ENCODE data around the gene CNN1. TPM values are rescaled to one million over a fixed set of nuclear protein-coding genes. Genes with fewer than 3 reads are reported as not detected.

Gene CNN1
- total RNA-seq, 4 donors from 2014 or later, result 2,283 to 3,774 (median 3,072) TPM

DNA sequence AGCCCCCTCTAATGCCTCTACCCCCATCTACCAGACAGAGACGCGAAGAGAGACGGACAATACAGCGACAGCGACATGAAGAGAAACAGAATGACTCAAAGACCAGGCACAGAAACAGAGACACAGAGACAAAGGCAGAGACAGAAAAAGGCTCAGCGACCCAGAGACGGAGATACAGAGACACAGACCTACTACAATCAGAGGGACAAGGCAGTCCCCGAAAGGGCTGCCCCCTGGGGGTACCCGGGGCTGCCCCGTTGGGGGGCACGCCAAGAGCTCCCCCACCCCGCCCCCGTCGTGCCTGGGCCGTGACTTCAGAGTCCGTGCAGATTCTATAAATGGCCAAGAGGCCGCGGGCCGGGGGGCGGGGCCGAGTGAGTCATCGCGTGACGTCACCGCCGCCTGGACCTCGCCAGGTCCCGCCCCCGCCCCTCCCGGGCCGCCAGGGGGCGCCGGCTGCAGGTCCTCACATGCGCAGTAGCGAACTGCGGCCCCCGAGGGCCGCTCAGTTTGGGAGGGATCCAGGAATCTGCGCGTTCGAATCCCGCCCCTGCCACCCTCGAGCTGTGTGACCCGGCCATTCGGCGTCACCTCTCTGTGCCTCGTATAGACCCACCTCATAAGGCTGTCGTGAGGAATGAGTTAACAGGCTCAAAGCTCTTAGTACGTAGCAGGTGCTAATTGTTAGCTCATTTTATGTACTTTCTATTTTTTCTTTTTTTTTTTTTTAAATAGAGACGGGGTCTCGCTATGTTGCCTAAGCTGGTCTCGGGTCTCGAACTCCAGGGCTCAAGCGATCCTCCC lies 2.7 kb upstream of the CNN1 start:
- peak overlapping the region; percentile 95 to 98 (median 98) for H3K27ac ChIP-seq
- H3K4me1 ChIP-seq, result peaks cover 0 to 56% (median 3%) of the 10 kb centered on the region in 3 donors
- TF ChIP-seq, protein P1, sequence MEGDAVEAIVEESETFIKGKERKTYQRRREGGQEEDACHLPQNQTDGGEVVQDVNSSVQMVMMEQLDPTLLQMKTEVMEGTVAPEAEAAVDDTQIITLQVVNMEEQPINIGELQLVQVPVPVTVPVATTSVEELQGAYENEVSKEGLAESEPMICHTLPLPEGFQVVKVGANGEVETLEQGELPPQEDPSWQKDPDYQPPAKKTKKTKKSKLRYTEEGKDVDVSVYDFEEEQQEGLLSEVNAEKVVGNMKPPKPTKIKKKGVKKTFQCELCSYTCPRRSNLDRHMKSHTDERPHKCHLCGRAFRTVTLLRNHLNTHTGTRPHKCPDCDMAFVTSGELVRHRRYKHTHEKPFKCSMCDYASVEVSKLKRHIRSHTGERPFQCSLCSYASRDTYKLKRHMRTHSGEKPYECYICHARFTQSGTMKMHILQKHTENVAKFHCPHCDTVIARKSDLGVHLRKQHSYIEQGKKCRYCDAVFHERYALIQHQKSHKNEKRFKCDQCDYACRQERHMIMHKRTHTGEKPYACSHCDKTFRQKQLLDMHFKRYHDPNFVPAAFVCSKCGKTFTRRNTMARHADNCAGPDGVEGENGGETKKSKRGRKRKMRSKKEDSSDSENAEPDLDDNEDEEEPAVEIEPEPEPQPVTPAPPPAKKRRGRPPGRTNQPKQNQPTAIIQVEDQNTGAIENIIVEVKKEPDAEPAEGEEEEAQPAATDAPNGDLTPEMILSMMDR (IDR thresholded peaks at IDR 0.05), result peak in 3 of 4 experiments; percentile 92 to 95 (median 94)
- TF ChIP-seq EP300 (IDR thresholded peaks at IDR 0.05) (no peak), POLR2AphosphoS5 (IDR thresholded peaks at IDR 0.05) (peak; percentile 84), POLR2A (IDR thresholded peaks at IDR 0.05) (peak; percentile 58 to 72)
- ATAC-seq, result peak; percentile 79
- peaks cover 0 to under 1% of the 10 kb centered on the region in 2 donors for H3K36me3 ChIP-seq
- 18 to 33% methylated on average over 12 to 16 of the region's 54 CpGs for WGBS, 2 donors (ENCODE audit: low coverage in 1 of 2)
- peaks cover 8% of the 10 kb centered on the region for H3K27me3 ChIP-seq
- peak overlapping the region; percentile 35 to 51 for H3K4me3 ChIP-seq
- H3K9me3 ChIP-seq, result no peaks in the 10 kb centered on the region

DNA sequence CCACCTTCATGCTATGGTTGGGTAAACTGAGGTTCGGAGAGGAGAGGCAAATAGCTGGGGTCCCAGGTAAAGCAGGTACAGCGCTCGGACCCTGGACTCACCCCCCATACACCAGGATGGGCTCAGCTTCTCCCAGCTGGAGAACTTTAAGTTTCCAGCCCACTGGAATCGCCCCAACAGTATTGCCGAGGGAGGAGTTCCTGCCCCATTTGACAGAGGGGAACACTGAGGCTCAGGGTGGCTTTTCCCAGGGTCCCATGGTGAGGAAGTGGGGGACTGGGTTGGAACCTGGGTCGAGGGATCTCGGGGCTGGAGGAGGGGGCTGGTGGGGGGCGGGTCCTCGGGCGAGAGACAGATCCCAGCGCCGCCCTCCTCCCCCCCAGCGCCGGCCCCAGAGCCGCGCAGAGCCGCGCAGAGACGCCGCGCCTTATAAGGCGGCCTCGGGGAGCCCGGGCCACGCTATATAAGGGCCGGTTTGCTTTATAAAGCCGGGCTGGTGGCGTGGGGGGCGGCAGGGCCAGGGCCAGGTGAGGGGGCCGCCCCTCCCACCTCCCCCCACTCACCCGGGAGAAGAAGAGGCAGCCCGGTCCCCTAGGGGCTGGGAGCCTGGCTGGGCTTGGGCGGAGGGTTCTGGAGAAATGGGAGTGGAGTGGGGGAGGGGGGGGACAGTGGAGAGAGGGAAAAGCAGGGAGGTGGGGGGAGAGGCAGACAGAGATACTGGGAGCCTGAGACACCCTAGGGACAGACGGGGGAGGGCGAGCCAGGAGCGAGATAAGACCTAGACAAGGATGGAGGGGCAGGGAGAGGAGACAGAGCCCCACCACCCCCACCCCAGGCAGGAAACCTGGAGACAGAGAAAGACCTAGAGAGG lies 1.1 kb downstream of the CNN1 start:
- peaks cover 0 to 91% (median 6%) of the 10 kb centered on the region in 3 donors for H3K4me1 ChIP-seq
- WGBS, 2 donors (ENCODE audit: low coverage in 1 of 2), result 0 to 13% methylated on average over 1 to 7 of the region's 36 CpGs
- ATAC-seq, result peak; percentile 66

DNA sequence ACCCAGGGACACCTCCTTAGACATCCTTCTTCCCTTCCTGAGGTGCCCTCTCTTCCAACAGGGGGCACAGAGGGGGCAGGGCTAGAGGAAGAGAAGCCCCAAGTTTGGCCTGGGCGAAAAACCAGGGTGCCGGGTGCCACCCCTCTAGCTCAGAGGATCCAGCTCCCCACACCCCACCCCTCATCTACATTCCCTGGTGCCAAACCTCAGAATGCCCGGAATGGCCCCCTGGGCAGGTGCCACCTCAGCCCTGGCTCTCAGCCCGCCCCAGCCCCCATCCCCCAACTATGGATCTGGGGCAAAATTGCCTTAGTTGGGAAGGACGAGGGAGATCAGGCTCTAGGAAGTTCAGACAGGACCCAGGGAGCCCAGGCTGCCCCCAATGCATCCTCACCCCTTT lies 2.0 kb downstream of the CNN1 start:
- WGBS, 2 donors (ENCODE audit: low coverage in 1 of 2), result no CpG with 5 or more reads among the region's 5 CpGs
- Histone ChIP-seq H3K27ac (peak overlapping the region; percentile 94 to 98 (median 96)), H3K4me3 (peak overlapping the region; percentile 65 to 68), H3K27me3 (peaks cover 8% of the 10 kb centered on the region), H3K36me3 (peaks cover 0 to 38% of the 10 kb centered on the region in 2 donors), H3K9me3 (no peaks in the 10 kb centered on the region), H3K4me1 (peaks cover 0 to 90% (median 3%) of the 10 kb centered on the region in 3 donors)
- TF ChIP-seq POLR2A (IDR thresholded peaks at IDR 0.05) (no peak), EP300 (IDR thresholded peaks at IDR 0.05) (no peak), POLR2AphosphoS5 (IDR thresholded peaks at IDR 0.05) (no peak)
- TF ChIP-seq, protein P1 (IDR thresholded peaks at IDR 0.05), result no peak
- no peak for ATAC-seq

More for the DNA sequence above, 1.1 kb downstream of the CNN1 start:
- H3K36me3 ChIP-seq, result peaks cover 0 to 31% of the 10 kb centered on the region in 2 donors
- H3K27me3 ChIP-seq, result peaks cover 8% of the 10 kb centered on the region
- H3K9me3 ChIP-seq, result no peaks in the 10 kb centered on the region
- H3K4me3 ChIP-seq, result peak overlapping the region; percentile 65 to 68
- TF ChIP-seq POLR2A (IDR thresholded peaks at IDR 0.05) (peak; percentile 60 to 69), EP300 (IDR thresholded peaks at IDR 0.05) (no peak), POLR2AphosphoS5 (IDR thresholded peaks at IDR 0.05) (peak; percentile 58)
- TF ChIP-seq, protein P1 (IDR thresholded peaks at IDR 0.05), result no peak
- peak overlapping the region; percentile 94 to 98 (median 96) for H3K27ac ChIP-seq

DNA sequence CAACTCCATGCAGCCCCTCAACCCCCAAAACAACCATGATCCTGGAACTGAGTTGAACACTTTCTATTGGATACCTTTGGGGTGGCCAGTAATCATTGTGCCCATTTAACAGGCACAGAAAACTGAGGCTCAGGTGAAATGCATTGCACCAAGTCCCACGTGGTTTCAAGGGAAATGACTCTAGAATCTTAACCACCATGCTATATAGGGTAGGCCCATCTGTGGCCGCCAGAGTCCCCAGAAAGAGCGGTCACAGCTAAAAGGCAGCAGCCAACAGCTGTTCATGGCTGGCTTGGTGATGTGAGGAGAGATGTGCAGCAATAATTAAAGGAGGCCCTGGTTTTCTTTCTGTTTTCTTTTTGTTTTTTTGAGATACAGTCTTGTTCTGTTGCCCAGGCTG lies 2.6 kb downstream of the CNN1 start:
- peak overlapping the region; percentile 65 to 68 for H3K4me3 ChIP-seq
- peaks cover 0 to 89% (median 3%) of the 10 kb centered on the region in 3 donors for H3K4me1 ChIP-seq
- peak overlapping the region; percentile 94 to 98 (median 96) for H3K27ac ChIP-seq
- WGBS, 2 donors (ENCODE audit: low coverage in 1 of 2), result 38 to 55% methylated on average over 3 of the region's 3 CpGs
- ATAC-seq, result no peak
- H3K27me3 ChIP-seq, result peaks cover 8% of the 10 kb centered on the region
- TF ChIP-seq EP300 (IDR thresholded peaks at IDR 0.05) (no peak), POLR2A (IDR thresholded peaks at IDR 0.05) (no peak), POLR2AphosphoS5 (IDR thresholded peaks at IDR 0.05) (no peak)
- TF ChIP-seq, protein P1 (IDR thresholded peaks at IDR 0.05), result no peak
- H3K9me3 ChIP-seq, result no peaks in the 10 kb centered on the region
- H3K36me3 ChIP-seq, result peaks cover 0 to 44% of the 10 kb centered on the region in 2 donors
